Measurements from ENCODE around the gene CABLES2. TPM values are rescaled to one million over a fixed set of nuclear protein-coding genes. Genes with fewer than 3 reads are reported as not detected.
A peak's percentile ranks its signal among the peaks of the same experiment; 100 is the strongest.

CABLES2 gene
- total RNA-seq, 1 donor from 2014 or later = 10.7 TPM

- intact Hi-C loops (cut with DNase I) = no loop called here
- DNase-seq (ENCODE audit: low spot score) = no peak
Observed at GRCh38 chr20:62367136-62367632, 39.9 kb downstream of the CABLES2 start, which contains the start of gene LAMA5. LAMA5 (minus strand) TSS chr20:62367312; CDS start chr20:62367245, 67 bp downstream.

GRCh38 chr20:62366370-62367135 lies 40.5 kb downstream of the CABLES2 start:
- intact Hi-C loops (cut with DNase I) = no loop called here
- DNase-seq (ENCODE audit: low spot score) = no peak

GRCh38 chr20:62365814-62366369 lies 41.2 kb downstream of the CABLES2 start:
- peak; percentile 74 for DNase-seq (ENCODE audit: low spot score)
- intact Hi-C loops (cut with DNase I) = loop anchor here (2.0 kb wide), 1 partner anchor 15 kb away; no protein-coding TSS in a partner anchor

GRCh38 chr20:62364911-62365736 lies 42.0 kb downstream of the CABLES2 start:
- peak; percentile 83 for DNase-seq (ENCODE audit: low spot score)

GRCh38 chr20:62363920-62364851 lies 42.9 kb downstream of the CABLES2 start:
- DNase-seq (ENCODE audit: low spot score) = peak; percentile 78
- intact Hi-C loops (cut with DNase I) = loop anchor here (2.0 kb wide), 1 partner anchor 17 kb away; no protein-coding TSS in a partner anchor

More at GRCh38 chr20:62364911-62365736, 42.0 kb downstream of the CABLES2 start:
- intact Hi-C loops (cut with DNase I) = loop anchor here (2.0 kb wide), 1 partner anchor 16 kb away; no protein-coding TSS in a partner anchor

- DNase-seq (ENCODE audit: low spot score) = no peak
- intact Hi-C loops (cut with DNase I) = no loop called here
Observed at GRCh38 chr20:62362991-62363919, 43.8 kb downstream of the CABLES2 start.

- intact Hi-C loops (cut with DNase I) = no loop called here
- no peak for DNase-seq (ENCODE audit: low spot score)
Observed at GRCh38 chr20:62362590-62362940, 44.5 kb downstream of the CABLES2 start.

GRCh38 chr20:62361799-62362589 lies 45.1 kb downstream of the CABLES2 start:
- intact Hi-C loops (cut with DNase I) = no loop called here
- no peak for DNase-seq (ENCODE audit: low spot score)

GRCh38 chr20:62360854-62361798 lies 46.0 kb downstream of the CABLES2 start:
- DNase-seq (ENCODE audit: low spot score) = no peak
- intact Hi-C loops (cut with DNase I) = no loop called here

- DNase-seq (ENCODE audit: low spot score) = no peak
- intact Hi-C loops (cut with DNase I) = no loop called here
Observed at GRCh38 chr20:62359491-62360121, 47.5 kb downstream of the CABLES2 start.

GRCh38 chr20:62359043-62359490 lies 48.0 kb downstream of the CABLES2 start:
- no peak for DNase-seq (ENCODE audit: low spot score)
- intact Hi-C loops (cut with DNase I) = no loop called here

GRCh38 chr20:62358171-62359042 lies 48.7 kb downstream of the CABLES2 start:
- DNase-seq (ENCODE audit: low spot score) = no peak
- intact Hi-C loops (cut with DNase I) = no loop called here

- DNase-seq (ENCODE audit: low spot score) = no peak
- intact Hi-C loops (cut with DNase I) = no loop called here
Observed at GRCh38 chr20:62357681-62358080, 49.4 kb downstream of the CABLES2 start.

- intact Hi-C loops (cut with DNase I) = no loop called here
- DNase-seq (ENCODE audit: low spot score) = no peak
Observed at GRCh38 chr20:62357187-62357667, 49.9 kb downstream of the CABLES2 start.

Measured in cardiac septum (tissue), 1 donor.